Caco-2 (cell line): ENCODE measurements around the gene GPATCH2L. TPM values are rescaled to one million over a fixed set of nuclear protein-coding genes. Genes with fewer than 3 reads are reported as not detected.

Experiments used
- BruUV-seq: library from RNA; stranded (reverse); fragments of 400-500 nt; replicated peaks from 2 replicates; lab custom pipeline; 2021; lab: Mats Ljungman, UMichigan
- CTCF ChIA-PET: fragments of 300-600 bp; sonication (Branson Sonifier 250); formaldehyde crosslinking; loops from one replicate; lab custom pipeline; 2022; ENCODE audit warnings: antibody characterized with exemption; lab: Charles Lee
- POLR2A ChIA-PET: fragments of 300-600 bp; sonication (Branson Sonifier 250); formaldehyde crosslinking; loops from one replicate; lab custom pipeline; 2022; ENCODE audit warnings: antibody characterized with exemption; lab: Charles Lee
- DNase-seq, 2 experiments: peaks; one replicate each; pipeline versions ENCODE4 v3.0.0 to v3.0.0-alpha.2; 2020 to 2022
- H3K27me3 ChIP-seq: replicated peaks from 2 replicates; pipeline ENCODE4 v1.6.0; 2011; ENCODE audit warnings: low read length; ENCODE audit not compliant: control insufficient read depth, insufficient read depth
- H3K36me3 ChIP-seq: 2 replicates; pipeline ENCODE4 v1.5.1; 2011; ENCODE audit warnings: low read length; ENCODE audit not compliant: control insufficient read depth, insufficient read depth
- H3K4me1 ChIP-seq: fragments of 250-450 bp; sonication (Bioruptor Pico); 2 replicates; pipeline ENCODE4 v1.5.1; 2020; ENCODE audit warnings: mild to moderate bottlenecking
- H3K4me3 ChIP-seq: 2 replicates; pipeline ENCODE4 v1.5.1; 2011; ENCODE audit warnings: low read depth, mild to moderate bottlenecking, control low read depth, low read length
- H3K9me3 ChIP-seq: fragments of 250-450 bp; sonication (Bioruptor Pico); 2 replicates; pipeline ENCODE4 v1.5.1; 2020; ENCODE audit warnings: mild to moderate bottlenecking, moderate library complexity
- H3K27ac Mint-ChIP-seq: one replicate; pipeline ENCODE4 v1.8.0; 2022; ENCODE audit warnings: mixed read lengths; ENCODE audit not compliant: unreplicated experiment
- H3K27me3 Mint-ChIP-seq: one replicate; pipeline ENCODE4 v1.8.0; 2022; ENCODE audit warnings: mixed read lengths; ENCODE audit not compliant: insufficient read depth, unreplicated experiment
- H3K36me3 Mint-ChIP-seq: one replicate; pipeline ENCODE4 v1.8.0; 2022; ENCODE audit warnings: mild to moderate bottlenecking, mixed read lengths; ENCODE audit not compliant: insufficient read depth, unreplicated experiment
- H3K4me1 Mint-ChIP-seq: one replicate; pipeline ENCODE4 v1.8.0; 2022; ENCODE audit warnings: low read depth, mixed read lengths; ENCODE audit not compliant: unreplicated experiment
- H3K4me3 Mint-ChIP-seq: one replicate; pipeline ENCODE4 v1.8.0; 2022; ENCODE audit warnings: mild to moderate bottlenecking, moderate library complexity, mixed read lengths; ENCODE audit not compliant: unreplicated experiment
- H3K9me3 Mint-ChIP-seq: one replicate; pipeline ENCODE4 v1.8.0; 2022; ENCODE audit warnings: mixed read lengths; ENCODE audit not compliant: unreplicated experiment
- intact Hi-C: fragments of 100-400 bp; cut with micrococcal nuclease; formaldehyde crosslinking; loops from one replicate; pipeline ENCODE4 v1.10.0; 2022; ENCODE audit not compliant: unreplicated experiment
- total RNA-seq: library from RNA; stranded (reverse); gene quantifications from 2 replicates; pipeline ENCODE4 v1.2.3, GENCODE V29; 2022
- TF ChIP-seq, protein P1 (sequence below), 2 experiments: fragments of 200-600 bp in 1 of 2; IDR thresholded peaks; 1 replicate in 1 of 2; 2 replicates in 1 of 2; pipeline versions ENCODE4 v1.5.1 to v1.8.0; 2011 to 2022; ENCODE audit warnings: antibody characterized with exemption in 1 of 2, control low read depth in 1 of 2, inconsistent platforms in 1 of 2, low read depth in 1 of 2, low read length in 1 of 2, mild to moderate bottlenecking in 1 of 2, moderate library complexity in 1 of 2; ENCODE audit not compliant: insufficient read depth in 1 of 2, severe bottlenecking in 1 of 2, unreplicated experiment in 1 of 2

Gene GPATCH2L
- total RNA-seq, 1 experiment from 2014 or later: 41.6 TPM

DNA sequence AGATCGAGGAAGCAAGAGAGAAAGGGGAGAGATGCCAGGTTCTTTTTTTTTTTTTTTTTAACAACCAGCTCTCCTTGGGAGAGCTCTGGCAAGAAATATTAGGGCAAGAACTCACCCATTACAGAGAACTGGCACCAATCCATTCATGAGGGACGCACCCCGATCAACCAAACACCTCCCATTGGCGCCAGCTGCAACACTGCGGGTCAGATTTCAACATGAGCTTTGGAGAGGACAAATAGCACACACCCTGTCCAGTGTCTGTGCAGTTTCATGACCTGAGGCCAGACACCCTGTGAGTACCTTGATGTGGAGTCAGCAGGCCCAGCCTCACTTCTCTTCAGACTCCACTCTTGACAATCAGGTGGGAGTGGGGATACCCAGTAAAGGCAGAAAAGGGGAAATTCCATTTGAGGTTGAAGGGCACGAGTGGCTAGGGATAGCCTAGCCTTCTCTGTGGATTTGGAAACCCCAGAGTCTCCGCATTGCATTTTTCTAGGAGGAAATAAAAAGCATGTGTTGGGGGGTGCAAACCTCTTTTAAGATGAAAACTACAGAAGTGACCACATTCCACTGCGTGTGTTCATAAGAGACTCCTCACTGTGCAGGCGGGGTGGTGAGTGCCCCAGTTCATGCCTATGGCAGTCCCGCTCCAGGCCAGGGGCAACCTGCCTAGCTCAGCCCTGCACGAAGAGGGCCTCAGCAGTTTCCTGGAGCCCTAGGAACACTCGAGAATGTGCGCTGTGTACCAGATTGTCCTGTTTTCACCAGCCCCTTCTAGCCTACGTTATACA lies 42.4 kb upstream of the GPATCH2L start:
- no peak for DNase-seq
- H3K27ac Mint-ChIP-seq: no peak overlapping the region
- Histone ChIP-seq H3K9me3 (no peaks in the 10 kb centered on the region), H3K4me1 (no peaks in the 10 kb centered on the region), H3K4me3 (no peak overlapping the region), H3K27me3 (no peaks in the 10 kb centered on the region), H3K36me3 (no peaks in the 10 kb centered on the region)
- BruUV-seq: no TSS peak
- no peaks in the 10 kb centered on the region for H3K4me1 Mint-ChIP-seq
- H3K36me3 Mint-ChIP-seq: no peaks in the 10 kb centered on the region
- intact Hi-C loops: no loop called here
- CTCF ChIA-PET: interaction anchor here (0.7 kb wide), 1 partner anchor 22 kb away, joined by 3 read pairs; no protein-coding TSS in a partner anchor
- peaks cover 9% of the 10 kb centered on the region for H3K9me3 Mint-ChIP-seq
- H3K4me3 Mint-ChIP-seq: no peak overlapping the region
- POLR2A ChIA-PET: no interaction called here
- peaks cover 23% of the 10 kb centered on the region for H3K27me3 Mint-ChIP-seq
- TF ChIP-seq, protein P1, sequence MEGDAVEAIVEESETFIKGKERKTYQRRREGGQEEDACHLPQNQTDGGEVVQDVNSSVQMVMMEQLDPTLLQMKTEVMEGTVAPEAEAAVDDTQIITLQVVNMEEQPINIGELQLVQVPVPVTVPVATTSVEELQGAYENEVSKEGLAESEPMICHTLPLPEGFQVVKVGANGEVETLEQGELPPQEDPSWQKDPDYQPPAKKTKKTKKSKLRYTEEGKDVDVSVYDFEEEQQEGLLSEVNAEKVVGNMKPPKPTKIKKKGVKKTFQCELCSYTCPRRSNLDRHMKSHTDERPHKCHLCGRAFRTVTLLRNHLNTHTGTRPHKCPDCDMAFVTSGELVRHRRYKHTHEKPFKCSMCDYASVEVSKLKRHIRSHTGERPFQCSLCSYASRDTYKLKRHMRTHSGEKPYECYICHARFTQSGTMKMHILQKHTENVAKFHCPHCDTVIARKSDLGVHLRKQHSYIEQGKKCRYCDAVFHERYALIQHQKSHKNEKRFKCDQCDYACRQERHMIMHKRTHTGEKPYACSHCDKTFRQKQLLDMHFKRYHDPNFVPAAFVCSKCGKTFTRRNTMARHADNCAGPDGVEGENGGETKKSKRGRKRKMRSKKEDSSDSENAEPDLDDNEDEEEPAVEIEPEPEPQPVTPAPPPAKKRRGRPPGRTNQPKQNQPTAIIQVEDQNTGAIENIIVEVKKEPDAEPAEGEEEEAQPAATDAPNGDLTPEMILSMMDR (IDR thresholded peaks at IDR 0.05; ENCODE audit: insufficient read depth in 1 of 2, low read depth in 1 of 2, low read length in 1 of 2, severe bottlenecking in 1 of 2, unreplicated experiment in 1 of 2): no peak

DNA sequence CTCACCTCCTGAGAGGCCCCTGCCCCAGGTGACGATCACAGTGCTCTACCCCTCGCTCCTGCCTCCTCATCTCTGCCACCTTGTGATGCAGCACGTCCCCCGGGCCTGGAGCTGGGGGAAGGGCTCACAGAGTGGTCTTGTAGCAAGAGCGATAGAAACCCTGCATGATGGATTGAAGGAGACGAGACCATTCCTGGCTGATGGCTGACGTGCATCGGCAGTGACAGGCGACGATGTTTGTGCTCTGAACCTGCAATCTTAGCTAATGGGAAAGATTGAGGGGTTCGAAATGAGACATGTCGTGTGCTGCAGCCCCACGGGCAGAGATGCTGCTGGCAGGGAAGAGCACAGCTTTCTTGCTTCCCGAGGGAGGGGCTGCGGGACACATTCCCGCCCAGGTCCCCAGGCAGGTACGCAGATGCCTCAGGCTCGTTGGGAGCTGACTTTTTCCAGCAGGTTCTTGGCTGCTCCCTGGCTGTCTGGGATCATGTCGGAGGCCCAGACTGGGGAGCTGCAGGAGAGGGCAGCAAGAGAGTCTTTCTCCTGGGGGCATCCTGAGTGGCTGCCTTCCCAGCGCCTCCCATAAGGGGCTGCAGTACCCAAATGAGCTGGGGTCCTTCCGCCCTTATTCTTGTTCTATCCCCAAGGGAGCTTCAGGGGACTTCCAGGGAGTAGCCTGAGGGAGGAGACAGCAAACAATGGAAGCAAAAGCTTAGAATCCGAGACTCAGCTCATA lies 38.7 kb upstream of the GPATCH2L start:
- no peaks in the 10 kb centered on the region for H3K27me3 ChIP-seq
- CTCF ChIA-PET: interaction anchor here (0.6 kb wide), 1 partner anchor 62 kb away, joined by 5 read pairs; no protein-coding TSS in a partner anchor
- no peak overlapping the region for H3K4me3 Mint-ChIP-seq

DNA sequence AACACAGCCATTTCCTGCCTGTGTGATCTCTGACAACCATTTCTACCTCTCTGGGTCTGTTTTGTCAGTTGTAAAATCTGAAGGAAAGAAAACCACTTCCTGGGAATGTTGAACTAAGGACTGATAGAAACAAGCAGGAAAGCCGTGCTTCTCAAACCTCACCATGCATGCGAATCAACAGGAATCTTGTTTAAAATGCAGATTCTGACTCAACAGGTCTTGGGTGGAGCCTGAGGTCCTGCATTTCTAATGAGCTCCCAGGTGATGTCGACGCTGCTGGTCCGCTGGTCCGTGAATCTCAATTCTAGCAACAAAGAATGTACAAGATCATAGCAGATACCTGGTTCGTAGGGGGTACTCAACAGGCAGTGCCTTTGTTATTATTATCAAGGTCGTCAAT lies 38.0 kb upstream of the GPATCH2L start:
- ChIA-PET CTCF (no interaction called here), POLR2A (no interaction called here)
- no TSS peak for BruUV-seq
- Mint-ChIP-seq H3K4me3 (no peak overlapping the region), H3K36me3 (no peaks in the 10 kb centered on the region), H3K27ac (no peak overlapping the region), H3K4me1 (no peaks in the 10 kb centered on the region), H3K9me3 (peaks cover 5% of the 10 kb centered on the region), H3K27me3 (peaks cover 20% of the 10 kb centered on the region)
- Histone ChIP-seq H3K4me3 (no peak overlapping the region), H3K4me1 (no peaks in the 10 kb centered on the region), H3K9me3 (no peaks in the 10 kb centered on the region), H3K36me3 (no peaks in the 10 kb centered on the region), H3K27me3 (no peaks in the 10 kb centered on the region)
- TF ChIP-seq, protein P1 (IDR thresholded peaks at IDR 0.05; ENCODE audit: insufficient read depth in 1 of 2, low read depth in 1 of 2, low read length in 1 of 2, severe bottlenecking in 1 of 2, unreplicated experiment in 1 of 2): no peak
- intact Hi-C loops: no loop called here
- DNase-seq: no peak

More for the DNA sequence above, 38.7 kb upstream of the GPATCH2L start:
- POLR2A ChIA-PET: no interaction called here
- no peak for DNase-seq
- intact Hi-C loops: no loop called here
- H3K4me1 Mint-ChIP-seq: no peaks in the 10 kb centered on the region
- TF ChIP-seq, protein P1 (IDR thresholded peaks at IDR 0.05; ENCODE audit: insufficient read depth in 1 of 2, low read depth in 1 of 2, low read length in 1 of 2, severe bottlenecking in 1 of 2, unreplicated experiment in 1 of 2): no peak
- peaks cover 9% of the 10 kb centered on the region for H3K9me3 Mint-ChIP-seq
- no peak overlapping the region for H3K4me3 ChIP-seq
- H3K27me3 Mint-ChIP-seq: peaks cover 21% of the 10 kb centered on the region
- no TSS peak for BruUV-seq
- H3K27ac Mint-ChIP-seq: no peak overlapping the region
- no peaks in the 10 kb centered on the region for H3K36me3 ChIP-seq
- no peaks in the 10 kb centered on the region for H3K36me3 Mint-ChIP-seq
- no peaks in the 10 kb centered on the region for H3K9me3 ChIP-seq
- H3K4me1 ChIP-seq: no peaks in the 10 kb centered on the region
